Mucosa of stomach (tissue), 1 donor: ENCODE results near the gene ZNF628.
"Not testable (repeated sequence)": the region's sequence is repeated elsewhere in the genome, so short reads cannot be mapped to it uniquely, and the experiment has no call there.

Source experiments
- H3K27me3 ChIP-seq: one replicate; pipeline ENCODE4 v1.7.0; 2013; ENCODE audit warnings: mild to moderate bottlenecking, low read length; ENCODE audit not compliant: control insufficient read depth, insufficient read depth
- H3K36me3 ChIP-seq: one replicate; pipeline ENCODE4 v1.7.0; 2013; ENCODE audit warnings: low read length; ENCODE audit not compliant: control insufficient read depth, insufficient read depth
- H3K4me1 ChIP-seq: one replicate; pipeline ENCODE4 v1.7.0; 2013; ENCODE audit warnings: mild to moderate bottlenecking, low read length; ENCODE audit not compliant: control insufficient read depth, insufficient read depth
- H3K4me3 ChIP-seq: one replicate; pipeline ENCODE4 v1.7.0; 2013; ENCODE audit warnings: low read length
- H3K9ac ChIP-seq: one replicate; pipeline ENCODE4 v1.7.0; 2013; ENCODE audit warnings: mild to moderate bottlenecking, low read length, moderate library complexity
- H3K9me3 ChIP-seq: one replicate; pipeline ENCODE4 v1.7.0; 2013; ENCODE audit warnings: mild to moderate bottlenecking, low read length, moderate library complexity; ENCODE audit not compliant: control insufficient read depth
- donor health status: Pancreatic carcinoma.

Gene ZNF628

GRCh38 chr19:55441692-55442321, 34.6 kb upstream of the ZNF628 start:
- H3K9ac ChIP-seq = no peak overlapping the region
- no peaks in the 10 kb centered on the region for H3K9me3 ChIP-seq
- no peak overlapping the region for H3K4me3 ChIP-seq
- no peaks in the 10 kb centered on the region for H3K36me3 ChIP-seq
- peaks cover 71% of the 10 kb centered on the region for H3K27me3 ChIP-seq
- H3K4me1 ChIP-seq = peaks cover 12% of the 10 kb centered on the region

GRCh38 chr19:55442372-55442961, 34.0 kb upstream of the ZNF628 start:
- no peak overlapping the region for H3K9ac ChIP-seq
- peaks cover 12% of the 10 kb centered on the region for H3K4me1 ChIP-seq
- no peaks in the 10 kb centered on the region for H3K36me3 ChIP-seq
- peaks cover 70% of the 10 kb centered on the region for H3K27me3 ChIP-seq
- no peak overlapping the region for H3K4me3 ChIP-seq
- no peaks in the 10 kb centered on the region for H3K9me3 ChIP-seq

DNA sequence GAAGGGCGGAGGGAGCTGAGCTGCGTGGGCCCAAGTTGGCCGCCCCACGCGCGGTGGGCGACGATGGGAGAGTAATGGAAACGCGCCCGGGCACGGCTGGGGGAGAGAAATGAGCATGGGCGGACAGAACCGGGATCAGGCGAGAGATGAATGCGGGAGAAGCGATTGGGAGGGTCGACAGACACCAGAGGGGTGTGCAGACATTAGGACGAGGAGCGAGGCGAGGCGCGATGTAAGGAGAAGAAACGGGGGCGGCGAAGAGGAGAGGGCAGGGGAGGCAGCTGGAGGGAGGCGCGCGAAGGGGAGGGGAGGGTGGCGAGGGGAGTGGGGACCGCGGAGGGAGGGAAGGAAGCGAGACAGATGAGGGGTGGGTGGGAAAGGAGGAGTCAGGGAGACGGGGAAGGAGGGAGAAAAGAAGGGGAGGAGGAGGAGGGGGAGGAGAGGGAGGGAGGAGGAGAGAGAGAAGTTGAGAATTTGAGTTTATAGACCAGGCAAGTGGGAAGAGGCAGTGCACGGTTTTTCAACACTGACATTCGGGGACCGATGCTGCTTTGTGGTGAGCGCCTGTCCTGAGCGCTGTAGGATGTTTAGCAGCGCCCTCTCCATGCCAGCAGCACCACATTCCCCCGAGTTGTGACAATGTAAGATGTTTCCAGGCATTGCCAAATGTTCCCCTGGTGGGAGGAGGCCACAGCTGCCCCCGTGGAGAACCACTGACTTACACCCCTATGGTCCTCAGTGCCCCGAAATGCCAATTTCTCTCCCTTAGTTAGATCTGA, 33.2 kb upstream of the ZNF628 start, which contains the start of gene SHISA7:
TSS of gene SHISA7 (minus strand) at position 256 of the 779 bp plus-strand sequence. CDS start 437 bp downstream, outside the sequence.
- Histone ChIP-seq H3K36me3 (no peaks in the 10 kb centered on the region), H3K4me1 (peaks cover 12% of the 10 kb centered on the region), H3K9me3 (no peaks in the 10 kb centered on the region), H3K27me3 (peaks cover 70% of the 10 kb centered on the region), H3K4me3 (no peak within 1 kb of the TSS), H3K9ac (no peak within 1 kb of the TSS)

- Histone ChIP-seq H3K36me3 (no peaks in the 10 kb centered on the region), H3K27me3 (peaks cover 69% of the 10 kb centered on the region), H3K4me3 (no peak overlapping the region), H3K4me1 (peaks cover 12% of the 10 kb centered on the region), H3K9me3 (no peaks in the 10 kb centered on the region), H3K9ac (no peak overlapping the region)
These were observed 32.5 kb upstream of the ZNF628 start for GRCh38 chr19:55443824-55444480.

DNA sequence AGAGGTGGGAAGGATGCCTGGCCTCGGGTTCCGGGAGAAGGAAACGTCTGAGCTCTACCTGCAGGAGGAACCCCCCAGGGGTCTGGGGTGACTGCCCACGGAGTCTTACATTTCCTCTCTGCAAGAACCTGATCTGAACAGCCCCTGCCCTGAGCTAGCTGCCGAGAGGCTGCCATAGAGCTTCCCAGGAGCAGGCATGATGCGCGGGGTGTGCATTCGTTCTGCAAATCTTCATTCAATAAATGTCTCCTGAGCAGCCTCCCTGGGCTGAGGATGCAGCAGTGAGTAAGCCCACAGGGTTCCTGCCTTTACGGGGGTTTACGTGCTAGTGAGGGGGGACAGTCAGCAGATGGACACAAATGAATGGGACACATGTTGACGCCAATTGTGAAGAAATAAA, 31.8 kb upstream of the ZNF628 start:
- no peaks in the 10 kb centered on the region for H3K9me3 ChIP-seq
- no peak overlapping the region for H3K9ac ChIP-seq
- H3K4me3 ChIP-seq = no peak overlapping the region
- peaks cover 67% of the 10 kb centered on the region for H3K27me3 ChIP-seq
- H3K36me3 ChIP-seq = no peaks in the 10 kb centered on the region
- peaks cover 12% of the 10 kb centered on the region for H3K4me1 ChIP-seq

- no peaks in the 10 kb centered on the region for H3K9me3 ChIP-seq
- no peak overlapping the region for H3K9ac ChIP-seq
- H3K4me1 ChIP-seq = peaks cover 10% of the 10 kb centered on the region
- H3K4me3 ChIP-seq = no peak overlapping the region
- H3K27me3 ChIP-seq = peaks cover 67% of the 10 kb centered on the region
- H3K36me3 ChIP-seq = no peaks in the 10 kb centered on the region
These were observed 30.4 kb upstream of the ZNF628 start for GRCh38 chr19:55446060-55446459.

- no peaks in the 10 kb centered on the region for H3K9me3 ChIP-seq
- H3K36me3 ChIP-seq = no peaks in the 10 kb centered on the region
- no peak overlapping the region for H3K9ac ChIP-seq
- H3K4me3 ChIP-seq = no peak overlapping the region
- H3K4me1 ChIP-seq = peaks cover 3% of the 10 kb centered on the region
- peaks cover 69% of the 10 kb centered on the region for H3K27me3 ChIP-seq
These were observed 28.8 kb upstream of the ZNF628 start for GRCh38 chr19:55447421-55448174.

DNA sequence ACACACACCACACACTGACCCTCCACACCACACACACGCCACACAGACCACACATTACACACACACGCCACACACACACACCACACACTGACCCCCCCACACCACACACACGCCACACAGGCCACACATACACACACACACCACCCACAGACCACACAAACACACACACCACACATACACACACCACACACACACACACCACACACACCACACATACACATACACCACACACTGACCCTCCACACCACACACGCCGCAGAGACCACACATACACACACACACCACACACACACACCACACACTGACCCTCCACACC, 28.3 kb upstream of the ZNF628 start:
- H3K27me3 ChIP-seq = peaks cover 69% of the 10 kb centered on the region
- not testable (repeated sequence) for H3K4me3 ChIP-seq, H3K9ac ChIP-seq, H3K4me1 ChIP-seq, H3K36me3 ChIP-seq, H3K9me3 ChIP-seq

- no peaks in the 10 kb centered on the region for H3K36me3 ChIP-seq
- H3K9ac ChIP-seq = no peak overlapping the region
- peaks cover 55% of the 10 kb centered on the region for H3K27me3 ChIP-seq
- no peak overlapping the region for H3K4me3 ChIP-seq
- H3K9me3 ChIP-seq = no peaks in the 10 kb centered on the region
- H3K4me1 ChIP-seq = peaks cover 3% of the 10 kb centered on the region
These were observed 26.9 kb upstream of the ZNF628 start for GRCh38 chr19:55449469-55449868.

DNA sequence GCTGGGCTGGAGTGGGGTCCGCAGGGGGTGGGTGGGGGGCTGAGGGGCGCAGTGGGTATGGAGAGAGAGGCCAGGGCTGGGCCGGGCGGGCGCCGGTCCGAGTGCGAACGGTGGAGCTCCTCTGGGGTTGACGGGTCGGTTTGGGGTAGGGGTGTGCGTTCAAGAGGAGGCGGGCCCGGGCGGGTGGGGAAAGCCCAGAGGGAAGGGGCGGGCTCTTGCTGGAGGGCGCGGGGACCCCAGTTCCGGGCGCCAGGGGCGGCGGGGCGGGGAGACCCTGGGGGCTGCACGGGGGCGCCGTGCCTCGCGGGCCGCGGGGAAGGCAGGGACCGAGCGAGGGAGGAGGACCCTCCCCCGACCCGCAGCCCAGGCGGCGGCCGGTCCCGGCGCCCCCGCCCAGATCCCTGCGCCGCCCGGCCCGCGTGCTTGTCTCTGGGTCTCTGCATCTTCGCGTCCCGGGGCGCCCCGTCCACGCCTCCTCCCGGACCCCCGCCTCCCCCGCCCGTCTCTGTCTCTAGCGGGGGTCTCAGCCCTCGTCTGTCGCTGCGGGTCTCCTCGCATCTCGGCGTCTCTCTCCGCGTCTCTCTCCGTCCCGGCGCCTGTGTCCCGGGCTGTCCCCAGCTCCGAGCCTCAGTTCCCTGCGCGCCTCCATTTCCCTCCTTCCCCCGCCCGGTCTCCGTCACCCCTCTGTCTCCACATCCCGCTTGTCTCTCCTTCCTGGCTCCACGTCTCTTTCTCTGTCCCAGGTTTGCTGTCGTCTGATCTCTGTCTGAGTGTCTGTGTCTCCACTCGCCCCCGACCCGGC, 25.1 kb upstream of the ZNF628 start:
- Histone ChIP-seq H3K4me3 (no peak overlapping the region), H3K9me3 (no peaks in the 10 kb centered on the region), H3K4me1 (peaks cover 3% of the 10 kb centered on the region), H3K36me3 (no peaks in the 10 kb centered on the region), H3K27me3 (peaks cover 48% of the 10 kb centered on the region), H3K9ac (no peak overlapping the region)
